ENCODE data around the gene BET1L. TPM values are rescaled to one million over a fixed set of nuclear protein-coding genes. Genes with fewer than 3 reads are reported as not detected.

Gene BET1L
- total RNA-seq, 2 experiments from 2014 or later, result 39.3 to 44.5 TPM

- peaks cover 35% of the 10 kb centered on the region for H3K4me1 Mint-ChIP-seq
- H3K36me3 Mint-ChIP-seq (ENCODE audit: low read depth), result peaks cover 60% of the 10 kb centered on the region
- H3K9me3 Mint-ChIP-seq, result no peaks in the 10 kb centered on the region
- H3K27ac Mint-ChIP-seq, result no peak overlapping the region
- H3K4me3 Mint-ChIP-seq, result no peak overlapping the region
- H3K27me3 Mint-ChIP-seq, result no peaks in the 10 kb centered on the region
- CTCF ChIA-PET, result interaction anchor here (1.2 kb wide), 1 partner anchor 512 kb away, joined by 3 read pairs; no protein-coding TSS in a partner anchor
- POLR2A ChIA-PET, result no interaction called here
- no peak for DNase-seq
These were observed 6.9 kb upstream of the BET1L start for GRCh38 chr11:214083-214482.

- Mint-ChIP-seq H3K9me3 (no peaks in the 10 kb centered on the region), H3K4me1 (peaks cover 35% of the 10 kb centered on the region), H3K27me3 (no peaks in the 10 kb centered on the region), H3K4me3 (no peak overlapping the region), H3K27ac (no peak overlapping the region), H3K36me3 (ENCODE audit: low read depth) (peaks cover 65% of the 10 kb centered on the region)
- no peak for DNase-seq
- ChIA-PET POLR2A (interaction anchor here (0.9 to 1.3 kb wide), 3 partner anchors 24 to 235 kb away, joined by 3 to 4 read pairs (median 3); partner anchors contain the start of gene PSMD13), CTCF (interaction anchor here (1.2 kb wide), 1 partner anchor 513 kb away, joined by 3 read pairs; no protein-coding TSS in a partner anchor)
These were observed 5.9 kb upstream of the BET1L start for GRCh38 chr11:213111-213510.

GRCh38 chr11:212150-213100, 5.2 kb upstream of the BET1L start:
- no peak for DNase-seq
- peaks cover 71% of the 10 kb centered on the region for H3K36me3 Mint-ChIP-seq (ENCODE audit: low read depth)
- no peaks in the 10 kb centered on the region for H3K9me3 Mint-ChIP-seq

GRCh38 chr11:211741-212140, 4.5 kb upstream of the BET1L start:
- DNase-seq, result no peak
- POLR2A ChIA-PET, result interaction anchor here (0.9 to 1.0 kb wide), 2 partner anchors 9 to 25 kb away, joined by 3 to 5 read pairs; partner anchors contain the start of genes PSMD13 and SIRT3
- CTCF ChIA-PET, result no interaction called here
- Mint-ChIP-seq H3K4me3 (no peak overlapping the region), H3K9me3 (no peaks in the 10 kb centered on the region), H3K27me3 (no peaks in the 10 kb centered on the region), H3K27ac (no peak overlapping the region), H3K4me1 (peaks cover 24% of the 10 kb centered on the region), H3K36me3 (ENCODE audit: low read depth) (peaks cover 76% of the 10 kb centered on the region)

More at GRCh38 chr11:212150-213100, 5.2 kb upstream of the BET1L start:
- Mint-ChIP-seq H3K4me1 (peaks cover 29% of the 10 kb centered on the region), H3K27ac (no peak overlapping the region), H3K27me3 (no peaks in the 10 kb centered on the region), H3K4me3 (no peak overlapping the region)
- CTCF ChIA-PET, result interaction anchor here (0.5 kb wide), 1 partner anchor 572 kb away, joined by 3 read pairs; no protein-coding TSS in a partner anchor
- POLR2A ChIA-PET, result interaction anchor here (0.9 to 1.3 kb wide), 5 partner anchors 9 to 236 kb away, joined by 3 to 5 read pairs (median 3); partner anchors contain the start of genes PSMD13 and SIRT3

GRCh38 chr11:211295-211694, 4.1 kb upstream of the BET1L start:
- Mint-ChIP-seq H3K4me3 (peak overlapping the region; percentile 43), H3K9me3 (no peaks in the 10 kb centered on the region), H3K4me1 (peaks cover 24% of the 10 kb centered on the region), H3K36me3 (ENCODE audit: low read depth) (peaks cover 79% of the 10 kb centered on the region), H3K27me3 (no peaks in the 10 kb centered on the region), H3K27ac (no peak overlapping the region)
- DNase-seq, result no peak
- CTCF ChIA-PET, result no interaction called here
- POLR2A ChIA-PET, result interaction anchor here (1.0 kb wide), 1 partner anchor 25 kb away, joined by 5 read pairs; the partner anchor contains the start of genes PSMD13 and SIRT3

- Mint-ChIP-seq H3K4me3 (peak overlapping the region; percentile 35), H3K4me1 (peaks cover 29% of the 10 kb centered on the region), H3K36me3 (ENCODE audit: low read depth) (peaks cover 81% of the 10 kb centered on the region), H3K27me3 (no peaks in the 10 kb centered on the region), H3K9me3 (no peaks in the 10 kb centered on the region), H3K27ac (no peak overlapping the region)
- DNase-seq, result no peak
- ChIA-PET POLR2A (no interaction called here), CTCF (no interaction called here)
These were observed 3.6 kb upstream of the BET1L start for GRCh38 chr11:210803-211180.

- no peaks in the 10 kb centered on the region for H3K27me3 Mint-ChIP-seq
- H3K4me1 Mint-ChIP-seq, result peaks cover 33% of the 10 kb centered on the region
- no peak for DNase-seq
- H3K4me3 Mint-ChIP-seq, result peak overlapping the region; percentile 96
- no peaks in the 10 kb centered on the region for H3K9me3 Mint-ChIP-seq
- POLR2A ChIA-PET, result interaction anchor here (3.9 to 4.4 kb wide), 3 partner anchors 28 to 240 kb away, joined by 19 to 51 read pairs (median 27); partner anchors contain the start of genes PSMD13, PTDSS2 and SIRT3
- CTCF ChIA-PET, result no interaction called here
- peak overlapping the region; percentile 52 for H3K27ac Mint-ChIP-seq
- H3K36me3 Mint-ChIP-seq (ENCODE audit: low read depth), result peaks cover 76% of the 10 kb centered on the region
These were observed 3.1 kb upstream of the BET1L start for GRCh38 chr11:210122-210802.

GRCh38 chr11:209275-210121, 2.3 kb upstream of the BET1L start:
- DNase-seq, result no peak
- no peaks in the 10 kb centered on the region for H3K9me3 Mint-ChIP-seq
- H3K4me1 Mint-ChIP-seq, result peaks cover 36% of the 10 kb centered on the region
- POLR2A ChIA-PET, result interaction anchor here (1.0 to 4.4 kb wide), 7 partner anchors 8 to 366 kb away, joined by 4 to 51 read pairs (median 27); partner anchors contain the start of genes PHRF1, PSMD13, PTDSS2 and SIRT3
- peak overlapping the region; percentile 100 for H3K27ac Mint-ChIP-seq
- CTCF ChIA-PET, result no interaction called here
- H3K4me3 Mint-ChIP-seq, result peak overlapping the region; percentile 96
- peaks cover 69% of the 10 kb centered on the region for H3K36me3 Mint-ChIP-seq (ENCODE audit: low read depth)
- H3K27me3 Mint-ChIP-seq, result no peaks in the 10 kb centered on the region

GRCh38 chr11:208917-209260, 1.7 kb upstream of the BET1L start:
- POLR2A ChIA-PET, result interaction anchor here (1.0 to 4.4 kb wide), 9 partner anchors 9 to 367 kb away, joined by 4 to 51 read pairs (median 19); partner anchors contain the start of genes PHRF1, PSMD13, PTDSS2 and SIGIRR

GRCh38 chr11:208181-208916, 1.1 kb upstream of the BET1L start:
- ChIA-PET CTCF (interaction anchor here (1.7 to 2.5 kb wide), 3 partner anchors 31 to 208 kb away, joined by 4 to 6 read pairs (median 6); no protein-coding TSS in a partner anchor), POLR2A (interaction anchor here (1.0 to 4.4 kb wide), 13 partner anchors 9 to 368 kb away, joined by 3 to 51 read pairs (median 17); partner anchors contain the start of genes PHRF1, PSMD13, PTDSS2 and RNH1)
- no peaks in the 10 kb centered on the region for H3K27me3 Mint-ChIP-seq
- peak; percentile 88 for DNase-seq
- H3K4me1 Mint-ChIP-seq, result peaks cover 45% of the 10 kb centered on the region
- H3K4me3 Mint-ChIP-seq, result peak overlapping the region; percentile 96
- peak overlapping the region; percentile 100 for H3K27ac Mint-ChIP-seq
- H3K36me3 Mint-ChIP-seq (ENCODE audit: low read depth), result peaks cover 68% of the 10 kb centered on the region
- no peaks in the 10 kb centered on the region for H3K9me3 Mint-ChIP-seq

More at GRCh38 chr11:208917-209260, 1.7 kb upstream of the BET1L start:
- Mint-ChIP-seq H3K9me3 (no peaks in the 10 kb centered on the region), H3K27me3 (no peaks in the 10 kb centered on the region), H3K36me3 (ENCODE audit: low read depth) (peaks cover 68% of the 10 kb centered on the region), H3K4me3 (peak overlapping the region; percentile 96), H3K4me1 (peaks cover 40% of the 10 kb centered on the region), H3K27ac (peak overlapping the region; percentile 100)
- no peak for DNase-seq
- CTCF ChIA-PET, result interaction anchor here (2.1 kb wide), 1 partner anchor 153 kb away, joined by 4 read pairs; no protein-coding TSS in a partner anchor

- Mint-ChIP-seq H3K4me3 (peak overlapping the region; percentile 96), H3K4me1 (peaks cover 50% of the 10 kb centered on the region), H3K27me3 (no peaks in the 10 kb centered on the region), H3K27ac (peak overlapping the region; percentile 100), H3K9me3 (no peaks in the 10 kb centered on the region), H3K36me3 (ENCODE audit: low read depth) (peaks cover 65% of the 10 kb centered on the region)
- CTCF ChIA-PET, result interaction anchor here (1.0 to 2.5 kb wide), 11 partner anchors 29 to 311 kb away, joined by 3 to 9 read pairs (median 5); partner anchors contain the start of genes PSMD13, PTDSS2 and RNH1
- no peak for DNase-seq
- POLR2A ChIA-PET, result interaction anchor here (0.8 to 4.4 kb wide), 25 partner anchors 10 to 486 kb away, joined by 3 to 51 read pairs (median 6); partner anchors contain the start of genes HRAS, IFITM2, IFITM5 and PHRF1
These were observed 623 bp upstream of the BET1L start for GRCh38 chr11:207863-208180.

Measured in activated CD4-positive, alpha-beta memory T cell treated with anti-CD3 and anti-CD28 coated beads, Interleukin-2, amount 10 ng/mL, durations not matched to agents 7 days and 5 days (primary cell).